ENCODE measurements around the gene ISG20L2.

Gene ISG20L2

GRCh38 chr1:156748670-156749418, 20.3 kb upstream of the ISG20L2 start:
- peak; percentile 33; the same call in 1 of the 2 replicates for TF ChIP-seq MAX (IDR thresholded peaks at IDR 0.05)
- TF ChIP-seq TAF1 (IDR thresholded peaks at IDR 0.05; ENCODE audit: low read depth), result no peak
- no peak for TF ChIP-seq EP300 (IDR thresholded peaks at IDR 0.05; ENCODE audit: borderline replicate concordance)
- TF ChIP-seq CEBPB (IDR thresholded peaks at IDR 0.05), result 0 out of 2 replicates have a peak, but pooled peaks have one; percentile 1
- peak; percentile 60 for TF ChIP-seq NFIC (IDR thresholded peaks at IDR 0.05)
- no peak for TF ChIP-seq RAD21 (IDR thresholded peaks at IDR 0.05; ENCODE audit: low read depth)
- no peak for TF ChIP-seq FOXM1 (IDR thresholded peaks at IDR 0.05; ENCODE audit: borderline replicate concordance, low read depth)
- TF ChIP-seq, protein P1, sequence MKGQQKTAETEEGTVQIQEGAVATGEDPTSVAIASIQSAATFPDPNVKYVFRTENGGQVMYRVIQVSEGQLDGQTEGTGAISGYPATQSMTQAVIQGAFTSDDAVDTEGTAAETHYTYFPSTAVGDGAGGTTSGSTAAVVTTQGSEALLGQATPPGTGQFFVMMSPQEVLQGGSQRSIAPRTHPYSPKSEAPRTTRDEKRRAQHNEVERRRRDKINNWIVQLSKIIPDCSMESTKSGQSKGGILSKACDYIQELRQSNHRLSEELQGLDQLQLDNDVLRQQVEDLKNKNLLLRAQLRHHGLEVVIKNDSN (IDR thresholded peaks at IDR 0.05), result peak; percentile 82

GRCh38 chr1:156747742-156748669, 19.4 kb upstream of the ISG20L2 start:
- TF ChIP-seq RAD21 (IDR thresholded peaks at IDR 0.05; ENCODE audit: low read depth), result no peak
- TF ChIP-seq MAX (IDR thresholded peaks at IDR 0.05), result no peak
- TF ChIP-seq ZBTB7A (IDR thresholded peaks at IDR 0.05; ENCODE audit: low read depth), result no peak
- TF ChIP-seq, protein P1 (IDR thresholded peaks at IDR 0.05), result no peak

GRCh38 chr1:156746728-156747631, 18.4 kb upstream of the ISG20L2 start:
- TF ChIP-seq, protein P2, sequence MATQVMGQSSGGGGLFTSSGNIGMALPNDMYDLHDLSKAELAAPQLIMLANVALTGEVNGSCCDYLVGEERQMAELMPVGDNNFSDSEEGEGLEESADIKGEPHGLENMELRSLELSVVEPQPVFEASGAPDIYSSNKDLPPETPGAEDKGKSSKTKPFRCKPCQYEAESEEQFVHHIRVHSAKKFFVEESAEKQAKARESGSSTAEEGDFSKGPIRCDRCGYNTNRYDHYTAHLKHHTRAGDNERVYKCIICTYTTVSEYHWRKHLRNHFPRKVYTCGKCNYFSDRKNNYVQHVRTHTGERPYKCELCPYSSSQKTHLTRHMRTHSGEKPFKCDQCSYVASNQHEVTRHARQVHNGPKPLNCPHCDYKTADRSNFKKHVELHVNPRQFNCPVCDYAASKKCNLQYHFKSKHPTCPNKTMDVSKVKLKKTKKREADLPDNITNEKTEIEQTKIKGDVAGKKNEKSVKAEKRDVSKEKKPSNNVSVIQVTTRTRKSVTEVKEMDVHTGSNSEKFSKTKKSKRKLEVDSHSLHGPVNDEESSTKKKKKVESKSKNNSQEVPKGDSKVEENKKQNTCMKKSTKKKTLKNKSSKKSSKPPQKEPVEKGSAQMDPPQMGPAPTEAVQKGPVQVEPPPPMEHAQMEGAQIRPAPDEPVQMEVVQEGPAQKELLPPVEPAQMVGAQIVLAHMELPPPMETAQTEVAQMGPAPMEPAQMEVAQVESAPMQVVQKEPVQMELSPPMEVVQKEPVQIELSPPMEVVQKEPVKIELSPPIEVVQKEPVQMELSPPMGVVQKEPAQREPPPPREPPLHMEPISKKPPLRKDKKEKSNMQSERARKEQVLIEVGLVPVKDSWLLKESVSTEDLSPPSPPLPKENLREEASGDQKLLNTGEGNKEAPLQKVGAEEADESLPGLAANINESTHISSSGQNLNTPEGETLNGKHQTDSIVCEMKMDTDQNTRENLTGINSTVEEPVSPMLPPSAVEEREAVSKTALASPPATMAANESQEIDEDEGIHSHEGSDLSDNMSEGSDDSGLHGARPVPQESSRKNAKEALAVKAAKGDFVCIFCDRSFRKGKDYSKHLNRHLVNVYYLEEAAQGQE (IDR thresholded peaks at IDR 0.05; ENCODE audit: low read depth), result no peak
- peak; percentile 27; the same call in 1 of the 2 replicates for TF ChIP-seq NFIC (IDR thresholded peaks at IDR 0.05)
- peak; percentile 80; the same call in 1 of the 2 replicates for TF ChIP-seq ZBTB7A (IDR thresholded peaks at IDR 0.05; ENCODE audit: low read depth)
- TF ChIP-seq, protein P1 (IDR thresholded peaks at IDR 0.05), result no peak
- 0 out of 2 replicates have a peak, but pooled peaks have one; percentile 26 for TF ChIP-seq FOXM1 (IDR thresholded peaks at IDR 0.05; ENCODE audit: borderline replicate concordance, low read depth)
- peak; percentile 87 for TF ChIP-seq TCF12 (IDR thresholded peaks at IDR 0.05; ENCODE audit: low read depth)
- peak; percentile 39; the same call in 1 of the 2 replicates for TF ChIP-seq EP300 (IDR thresholded peaks at IDR 0.05; ENCODE audit: borderline replicate concordance)
- no peak for TF ChIP-seq CREB1 (IDR thresholded peaks at IDR 0.05; ENCODE audit: low read depth)
- no peak for TF ChIP-seq RAD21 (IDR thresholded peaks at IDR 0.05; ENCODE audit: low read depth)
- no peak for TF ChIP-seq TAF1 (IDR thresholded peaks at IDR 0.05; ENCODE audit: low read depth)
- TF ChIP-seq MAX (IDR thresholded peaks at IDR 0.05), result peak; percentile 12; the same call in 1 of the 2 replicates
- peak; percentile 63; the same call in 1 of the 2 replicates for TF ChIP-seq EGR1 (IDR thresholded peaks at IDR 0.05)
- peak; percentile 63 for TF ChIP-seq TEAD4 (IDR thresholded peaks at IDR 0.05)
- peak; percentile 86 for TF ChIP-seq YY1 (IDR thresholded peaks at IDR 0.05; ENCODE audit: low read depth)
- no peak for TF ChIP-seq CEBPB (IDR thresholded peaks at IDR 0.05)

GRCh38 chr1:156746406-156746727, 17.8 kb upstream of the ISG20L2 start:
- TF ChIP-seq TCF12 (IDR thresholded peaks at IDR 0.05; ENCODE audit: low read depth), result no peak
- TF ChIP-seq, protein P1 (IDR thresholded peaks at IDR 0.05), result peak; percentile 78

DNA sequence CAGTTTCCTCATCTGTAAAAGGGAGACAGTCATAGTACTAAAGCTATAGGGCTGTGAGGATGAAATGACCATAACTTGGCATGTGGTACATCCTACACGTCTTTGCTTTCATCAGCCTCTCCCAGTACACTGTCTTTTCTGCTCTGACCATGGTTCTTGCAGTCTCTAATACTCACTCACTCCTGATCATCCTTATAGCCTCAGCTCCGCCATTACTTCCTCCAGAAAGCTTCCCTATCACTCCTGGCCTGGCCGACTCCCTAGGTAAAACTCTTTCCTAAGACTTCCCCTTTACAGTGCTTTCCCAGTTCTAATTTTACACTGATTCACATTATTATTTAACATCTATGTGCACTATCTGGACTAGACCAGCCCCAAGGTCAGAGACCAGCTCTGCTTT, 17.3 kb upstream of the ISG20L2 start:
- TF ChIP-seq CREB1 (IDR thresholded peaks at IDR 0.05; ENCODE audit: low read depth), result no peak
- TF ChIP-seq CEBPB (IDR thresholded peaks at IDR 0.05), result no peak
- TF ChIP-seq EP300 (IDR thresholded peaks at IDR 0.05; ENCODE audit: borderline replicate concordance), result no peak
- TF ChIP-seq, protein P1 (IDR thresholded peaks at IDR 0.05), result no peak
- TF ChIP-seq YY1 (IDR thresholded peaks at IDR 0.05; ENCODE audit: low read depth), result no peak
- TF ChIP-seq TCF12 (IDR thresholded peaks at IDR 0.05; ENCODE audit: low read depth), result no peak
- no peak for TF ChIP-seq TAF1 (IDR thresholded peaks at IDR 0.05; ENCODE audit: low read depth)
- no peak for TF ChIP-seq ZBTB7A (IDR thresholded peaks at IDR 0.05; ENCODE audit: low read depth)
- no peak for TF ChIP-seq NFIC (IDR thresholded peaks at IDR 0.05)
- no peak for TF ChIP-seq EGR1 (IDR thresholded peaks at IDR 0.05)
- TF ChIP-seq MAX (IDR thresholded peaks at IDR 0.05), result no peak
- TF ChIP-seq TEAD4 (IDR thresholded peaks at IDR 0.05), result no peak
- no peak for TF ChIP-seq RAD21 (IDR thresholded peaks at IDR 0.05; ENCODE audit: low read depth)
- TF ChIP-seq FOXM1 (IDR thresholded peaks at IDR 0.05; ENCODE audit: borderline replicate concordance, low read depth), result no peak
- TF ChIP-seq, protein P2 (IDR thresholded peaks at IDR 0.05; ENCODE audit: low read depth), result no peak

Data from Ishikawa (cell line).